GM12878 (cell line): ENCODE data around the gene IFT122. TPM values are rescaled to one million over a fixed set of nuclear protein-coding genes. Genes with fewer than 3 reads are reported as not detected.

Experiments used
- ATAC-seq: fragments of 200-7000 bp; cut with Tn5 transposase; 3 replicates; pipeline ENCODE4 v1.9.1; 2020; ENCODE audit warnings: mild to moderate bottlenecking, moderate library complexity
- BruUV-seq: library from RNA; stranded (reverse); fragments of 400-500 nt; replicated peaks from 2 replicates; lab custom pipeline; 2021; lab: Mats Ljungman, UMichigan
- CTCF ChIA-PET: fragments of 300-600 bp; sonication (Branson Sonifier 250); formaldehyde crosslinking; extraction: SDS; loops from one replicate; lab custom pipeline; 2021; ENCODE audit warnings: inconsistent platforms; lab: Yijun Ruan, JAX
- POLR2A ChIA-PET: fragments of 350-600 bp; formaldehyde crosslinking; extraction: SDS; loops from one replicate; lab custom pipeline; 2021; ENCODE audit warnings: inconsistent platforms; lab: Charles Lee
- RAD21 ChIA-PET: fragments of 300-600 bp; sonication (Branson Sonifier 250); formaldehyde crosslinking; loops from one replicate; lab custom pipeline; 2023; ENCODE audit warnings: antibody characterized with exemption; ENCODE audit not compliant: unreplicated experiment; lab: Charles Lee
- SMC1A ChIA-PET: fragments of 300-600 bp; sonication (Branson Sonifier 250); formaldehyde crosslinking; loops from one replicate; lab custom pipeline; 2023; ENCODE audit not compliant: unreplicated experiment, uncharacterized antibody; lab: Charles Lee
- DNase-seq: peaks from one replicate; pipeline ENCODE4 v3.0.0-alpha.2; 2011; ENCODE audit warnings: low read depth, low spot score
- FAIRE-seq: peaks from 3 replicates; lab custom pipeline; 2011; peaks lifted over from hg19 to GRCh38; lab: Jason Lieb, UNC
- H2AFZ ChIP-seq: 2 replicates; pipeline ENCODE4 v1.6.0; 2011; ENCODE audit warnings: low read depth, low read length, control low read depth; ENCODE audit not compliant: control insufficient read depth
- H3K27ac ChIP-seq: 2 replicates; pipeline ENCODE4 v1.5.1; 2011; ENCODE audit warnings: control low read depth; ENCODE audit not compliant: control insufficient read depth, insufficient read depth
- H3K27me3 ChIP-seq, 2 experiments: replicated peaks in 1 of 2; 2 replicates each; pipeline versions ENCODE4 v1.6.0 to v1.6.1; 2011; ENCODE audit warnings: low read length in 1 of 2; ENCODE audit not compliant: control insufficient read depth in 2 of 2, insufficient read depth in 2 of 2
- H3K36me3 ChIP-seq, 2 experiments: 2 replicates each; pipeline ENCODE4 v1.5.1; 2011; ENCODE audit warnings: low read length in 1 of 2; ENCODE audit not compliant: control insufficient read depth in 2 of 2, insufficient read depth in 2 of 2
- H3K4me1 ChIP-seq: 2 replicates; pipeline ENCODE4 v1.6.1; 2011; ENCODE audit warnings: mild to moderate bottlenecking, low read length, moderate library complexity, mixed read lengths; ENCODE audit not compliant: control insufficient read depth, insufficient read depth
- H3K4me2 ChIP-seq: 2 replicates; pipeline ENCODE4 v1.6.0; 2011; ENCODE audit warnings: control low read depth; ENCODE audit not compliant: control insufficient read depth, insufficient read depth
- H3K4me3 ChIP-seq: fragments of 200-600 bp; sonication (generic); 2 replicates; pipeline ENCODE4 v1.5.1; 2016
- H3K79me2 ChIP-seq: 2 replicates; pipeline ENCODE4 v1.6.0; 2011; ENCODE audit warnings: low read length; ENCODE audit not compliant: control insufficient read depth, insufficient read depth
- H3K9ac ChIP-seq: 2 replicates; pipeline ENCODE4 v1.8.0; 2011; ENCODE audit warnings: low read length, control low read depth, mixed read lengths; ENCODE audit not compliant: control insufficient read depth, insufficient read depth
- H3K9me3 ChIP-seq: replicated peaks from 3 replicates; pipeline ENCODE4 v1.5.1; 2011; ENCODE audit warnings: mild to moderate bottlenecking, low read length; ENCODE audit not compliant: control insufficient read depth, insufficient read depth
- H4K20me1 ChIP-seq: 2 replicates; pipeline ENCODE4 v1.6.0; 2011; ENCODE audit not compliant: control insufficient read depth, insufficient read depth
- ATF3 ChIP-seq: IDR thresholded peaks from 2 replicates; pipeline ENCODE4 v1.6.1; 2011; ENCODE audit warnings: low read depth, mild to moderate bottlenecking, low read length, moderate library complexity, borderline replicate concordance; ENCODE audit errors: extremely low read depth
- CTCF ChIP-seq, 3 experiments: IDR thresholded peaks in 2 of 3; conservative IDR thresholded peaks in 1 of 3; 2 replicates each; pipeline ENCODE4 v1.5.1; 2011; ENCODE audit warnings: low read depth in 3 of 3, low read length in 3 of 3, mild to moderate bottlenecking in 3 of 3, control low read depth in 2 of 3, moderate library complexity in 2 of 3, inconsistent platforms in 1 of 3, mixed read lengths in 1 of 3; ENCODE audit not compliant: control insufficient read depth in 2 of 3, insufficient read depth in 1 of 3; ENCODE audit errors: extremely low read depth in 1 of 3
- FOXK2 ChIP-seq: fragments of 450-650 bp; IDR thresholded peaks from 2 replicates; pipeline ENCODE4 v1.6.1; 2017; ENCODE audit warnings: mild to moderate bottlenecking, moderate library complexity
- HCFC1 ChIP-seq: fragments of 150-350 bp; IDR thresholded peaks from 2 replicates; pipeline ENCODE4 v1.6.1; 2014; ENCODE audit warnings: low read length
- LARP7 ChIP-seq: fragments of 450-650 bp; IDR thresholded peaks from 2 replicates; pipeline ENCODE4 v1.6.1; 2017; ENCODE audit warnings: mild to moderate bottlenecking
- NFYB ChIP-seq: IDR thresholded peaks from 2 replicates; pipeline ENCODE4 v1.6.1; 2011; ENCODE audit warnings: low read depth, mild to moderate bottlenecking, low read length, improper control_type of control experiment, moderate library complexity; ENCODE audit not compliant: insufficient read depth
- POLR2A ChIP-seq: IDR thresholded peaks from 2 replicates; pipeline ENCODE4 v1.6.1; 2011; ENCODE audit warnings: low read depth, mild to moderate bottlenecking, low read length
- RAD51 ChIP-seq: fragments of 450-650 bp; IDR thresholded peaks from 2 replicates; pipeline ENCODE4 v1.6.1; 2016; ENCODE audit warnings: moderate library complexity, mild to moderate bottlenecking, inconsistent platforms
- RELB ChIP-seq: fragments of 450-650 bp; IDR thresholded peaks from 2 replicates; pipeline ENCODE4 v1.6.1; 2017; ENCODE audit warnings: low read depth, mild to moderate bottlenecking, moderate library complexity
- SMAD1 ChIP-seq: fragments of 450-650 bp; IDR thresholded peaks from 2 replicates; pipeline ENCODE4 v1.6.1; 2018; ENCODE audit warnings: mild to moderate bottlenecking, low read depth; ENCODE audit not compliant: partially characterized antibody
- SPI1 ChIP-seq: IDR thresholded peaks from 2 replicates; pipeline ENCODE4 v1.6.1; 2011; ENCODE audit warnings: low read depth, mild to moderate bottlenecking, low read length, moderate library complexity, borderline replicate concordance; ENCODE audit not compliant: insufficient read depth
- USF1 ChIP-seq: IDR thresholded peaks from 2 replicates; pipeline ENCODE4 v1.6.1; 2011; ENCODE audit warnings: borderline replicate concordance, low read depth, mild to moderate bottlenecking, moderate library complexity, mixed read lengths, low read length; ENCODE audit not compliant: insufficient read depth; ENCODE audit errors: extremely low read length
- ZNF24 ChIP-seq: fragments of 450-650 bp; IDR thresholded peaks from 2 replicates; pipeline ENCODE4 v1.6.1; 2017; ENCODE audit warnings: antibody characterized with exemption, mild to moderate bottlenecking
- ZNF274 ChIP-seq: IDR thresholded peaks from one replicate; pipeline ENCODE4 v1.8.0; 2011; ENCODE audit not compliant: insufficient read length, insufficient read depth
- WGBS: methylation state at CpG from one replicate; pipeline ENCODE4 v1.1.6; 2016; ENCODE audit warnings: low lambda C conversion rate; ENCODE audit not compliant: insufficient replicate concordance, insufficient coverage; ENCODE audit errors: missing lambda C conversion rate; 5-methylcytosine and 5-hydroxymethylcytosine counted together
- in situ Hi-C: fragments of 300-500 bp; cut with MboI; formaldehyde crosslinking; loops from 9 replicates; pipeline ENCODE4 v1.14.3; 2018; ENCODE audit warnings: mixed read lengths
- intact Hi-C: fragments of 100-400 bp; cut with micrococcal nuclease; formaldehyde crosslinking; loops from one replicate; pipeline ENCODE4 v1.14.2; 2022; ENCODE audit not compliant: unreplicated experiment
- polyA plus RNA-seq, 11 experiments: library from polyadenylated mRNA; depleted of rRNA in 4 of 11; unstranded in 6 of 11; stranded (reverse) in 5 of 11; fragments of >200 nt; fragmentation: Nextera tagmentation in 4 of 11; fragmentation: Illumina TruSeq in 1 of 11; extraction: Ambion mirVana in 4 of 11; extraction: Trizol in 1 of 11; gene quantifications; 1 replicate in 1 of 11; 2 replicates in 10 of 11; pipeline versions ENCODE4 v1.2.1 to v1.2.3, GENCODE V29; 2011 to 2016; ENCODE audit warnings: inconsistent platforms in 2 of 11, missing spikeins in 2 of 11, low read depth in 1 of 11
- total RNA-seq, 4 experiments: library from RNA; depleted of rRNA in 3 of 4; stranded (reverse); fragments of >200 nt in 3 of 4; fragmentation: Illumina TruSeq in 1 of 4; extraction: Trizol in 1 of 4; gene quantifications; 2 replicates each; pipeline versions ENCODE4 v1.2.1 to v1.2.3, GENCODE V29; 2013 to 2021

Gene IFT122
- total and polyA plus RNA-seq, 10 of the 15 experiments (the other 5 are each of a cell fraction or from before 2014, with no cell fraction given): 1.8 to 19.2 (median 8.4) TPM

- TF ChIP-seq FOXK2: no peak
- no peak for TF ChIP-seq USF1
- TF ChIP-seq LARP7: no peak
- TF ChIP-seq RELB: no peak
These were observed 122.8 kb downstream of the IFT122 start (continued) for GRCh38 chr3:129562803-129563202.

- in situ Hi-C loops (no loop called here), intact Hi-C loops (no loop called here)
- Histone ChIP-seq H3K9ac (no peak overlapping the region), H3K4me2 (no peak overlapping the region), H3K4me3 (no peak overlapping the region), H3K27me3 (no peaks in the 10 kb centered on the region), H3K9me3 (no peaks in the 10 kb centered on the region), H2AFZ (no peak overlapping the region), H3K79me2 (no peaks in the 10 kb centered on the region), H4K20me1 (no peaks in the 10 kb centered on the region), H3K27ac (no peak overlapping the region), H3K4me1 (no peaks in the 10 kb centered on the region), H3K36me3 (no peaks in the 10 kb centered on the region)
- RAD21 ChIA-PET: no interaction called here
- POLR2A ChIA-PET: no interaction called here
- TF ChIP-seq POLR2A (no peak), NFYB (no peak), ZNF274 (no peak), CTCF (IDR thresholded peaks at IDR 0.05 in 2 of 3, conservative IDR thresholded peaks at IDR 0.05 in 1 of 3; ENCODE audit: control insufficient read depth in 2 of 3, extremely low read depth in 1 of 3, insufficient read depth in 1 of 3, low read depth in 3 of 3, low read length in 3 of 3) (no peak), ZNF24 (no peak), SMAD1 (no peak), RAD51 (no peak), ATF3 (no peak), SPI1 (no peak), HCFC1 (no peak)
- SMC1A ChIA-PET: no interaction called here
- no peak for ATAC-seq
- 44% methylated on average over 12 of the region's 12 CpGs for WGBS
- FAIRE-seq: no peak
- no TSS peak for BruUV-seq
- CTCF ChIA-PET: interaction anchor here (1.0 kb wide), 1 partner anchor 14 kb away, joined by 4 read pairs; no protein-coding TSS in a partner anchor
- DNase-seq: no peak
These were observed 123.3 kb downstream of the IFT122 start for GRCh38 chr3:129563332-129563731.
